Endothelial cell of umbilical vein (primary cell): ENCODE results near the gene ARHGAP42. TPM values are rescaled to one million over a fixed set of nuclear protein-coding genes. Genes with fewer than 3 reads are reported as not detected.

Source experiments
- BruUV-seq: library from RNA; stranded (reverse); fragments of 400-500 nt; replicated peaks from 2 replicates; lab custom pipeline; 2021; lab: Mats Ljungman, UMichigan
- CTCF ChIA-PET: fragments of 300-600, 350-600 bp; sonication (Branson Sonifier 250); formaldehyde crosslinking; loops from one replicate; lab custom pipeline; 2021; ENCODE audit warnings: antibody characterized with exemption, inconsistent platforms; lab: Charles Lee
- POLR2A ChIA-PET: fragments of 300-600, 350-600 bp; sonication (Branson Sonifier 250); formaldehyde crosslinking; loops from one replicate; lab custom pipeline; 2021; ENCODE audit warnings: antibody characterized with exemption, inconsistent platforms; lab: Charles Lee
- DNase-seq: peaks from one replicate; pipeline ENCODE4 v3.0.0-alpha.2; 2011; ENCODE audit warnings: low read depth, low spot score
- FAIRE-seq: peaks from 2 replicates; lab custom pipeline; 2011; peaks lifted over from hg19 to GRCh38; lab: Jason Lieb, UNC
- H2AFZ ChIP-seq: 2 replicates; pipeline ENCODE4 v1.6.0; 2012; ENCODE audit warnings: low read depth, low read length, control low read depth, inconsistent platforms
- H3K27ac ChIP-seq: 2 replicates; pipeline ENCODE4 v1.5.1; 2011; ENCODE audit warnings: low read depth, mild to moderate bottlenecking, control low read depth, low read length, moderate library complexity; ENCODE audit not compliant: insufficient read depth
- H3K27me3 ChIP-seq, 2 experiments: 2 replicates each; pipeline versions ENCODE4 v1.6.0 to v1.6.1; 2011; ENCODE audit warnings: low read length in 2 of 2, mixed read lengths in 1 of 2; ENCODE audit not compliant: control insufficient read depth in 2 of 2, insufficient read depth in 2 of 2
- H3K36me3 ChIP-seq, 2 experiments: 2 replicates in 1 of 2; 3 replicates in 1 of 2; pipeline ENCODE4 v1.5.1; 2011; ENCODE audit warnings: low read length in 2 of 2, mild to moderate bottlenecking in 1 of 2, moderate library complexity in 1 of 2; ENCODE audit not compliant: control insufficient read depth in 2 of 2, insufficient read depth in 2 of 2; ENCODE audit errors: extremely low read depth in 1 of 2
- H3K4me1 ChIP-seq: 3 replicates; pipeline ENCODE4 v1.5.1; 2011; ENCODE audit warnings: mild to moderate bottlenecking, low read length; ENCODE audit not compliant: control insufficient read depth, insufficient read depth; ENCODE audit errors: extremely low read depth
- H3K4me2 ChIP-seq: 2 replicates; pipeline ENCODE4 v1.6.1; 2011; ENCODE audit warnings: low read length, control low read depth, mixed read lengths; ENCODE audit not compliant: insufficient read depth
- H3K4me3 ChIP-seq, 3 experiments: fragments of 200-600 bp in 1 of 3; sonication (generic), shearing (Covaris generic) in 1 of 3; replicated peaks in 1 of 3; 2 replicates each; pipeline ENCODE4 v1.5.1; 2011 to 2016; ENCODE audit warnings: control low read depth in 3 of 3, low read length in 3 of 3, mild to moderate bottlenecking in 2 of 3, inconsistent platforms in 1 of 3, low read depth in 1 of 3, moderate library complexity in 1 of 3; ENCODE audit not compliant: insufficient read depth in 1 of 3
- H3K79me2 ChIP-seq: 2 replicates; pipeline ENCODE4 v1.6.0; 2012; ENCODE audit warnings: low read length, inconsistent platforms; ENCODE audit not compliant: control insufficient read depth, insufficient read depth
- H3K9ac ChIP-seq: replicated peaks from 2 replicates; pipeline ENCODE3; 2011; ENCODE audit warnings: low read length, control low read depth; ENCODE audit not compliant: insufficient read depth; ENCODE audit errors: extremely low read depth
- H3K9me1 ChIP-seq: replicated peaks from 3 replicates; pipeline ENCODE4 v1.6.0; 2011; ENCODE audit warnings: mild to moderate bottlenecking, low read length; ENCODE audit not compliant: control insufficient read depth, insufficient read depth; ENCODE audit errors: extremely low read depth
- H3K9me3 ChIP-seq: replicated peaks from 2 replicates; pipeline ENCODE4 v1.5.1; 2012; ENCODE audit warnings: low read length, inconsistent platforms; ENCODE audit not compliant: control insufficient read depth, insufficient read depth
- H4K20me1 ChIP-seq: replicated peaks from 2 replicates; pipeline ENCODE3; 2011; ENCODE audit warnings: mild to moderate bottlenecking, low read length; ENCODE audit not compliant: control insufficient read depth, insufficient read depth; ENCODE audit errors: extremely low read depth
- CTCF ChIP-seq, 2 donors: IDR thresholded peaks; 1 replicate in 1 of 2; 2 replicates in 1 of 2; pipeline ENCODE4 v1.5.1; 2011; ENCODE audit warnings: low read length in 2 of 2, mild to moderate bottlenecking in 2 of 2, moderate library complexity in 2 of 2, control low read depth in 1 of 2, inconsistent platforms in 1 of 2, low read depth in 1 of 2; ENCODE audit not compliant: insufficient read depth in 1 of 2; ENCODE audit errors: extremely low read depth in 1 of 2
- EZH2 ChIP-seq: IDR thresholded peaks from 2 replicates; pipeline ENCODE4 v1.6.1; 2012; ENCODE audit warnings: borderline replicate concordance, low read depth, mild to moderate bottlenecking, moderate library complexity, low read length, inconsistent platforms; ENCODE audit not compliant: severe bottlenecking
- FOS ChIP-seq: IDR thresholded peaks from 2 replicates; pipeline ENCODE4 v1.6.1; 2011; ENCODE audit warnings: mild to moderate bottlenecking, low read length, moderate library complexity, borderline replicate concordance; ENCODE audit not compliant: insufficient read depth
- GATA2 ChIP-seq: IDR thresholded peaks from 2 replicates; pipeline ENCODE4 v1.7.0; 2011; ENCODE audit warnings: low read depth, mild to moderate bottlenecking, moderate library complexity, mixed read lengths, low read length; ENCODE audit not compliant: insufficient read length, insufficient read depth
- JUN ChIP-seq: IDR thresholded peaks from 2 replicates; pipeline ENCODE4 v1.6.1; 2011; ENCODE audit warnings: borderline replicate concordance, low read depth; ENCODE audit not compliant: insufficient read length, insufficient read depth
- MYC ChIP-seq: IDR thresholded peaks from one replicate; pipeline ENCODE4 v1.6.1; 2011; ENCODE audit warnings: mild to moderate bottlenecking, low read depth, low read length
- POLR2A ChIP-seq: IDR thresholded peaks from 2 replicates; pipeline ENCODE4 v1.6.1; 2012; ENCODE audit warnings: low read depth, mild to moderate bottlenecking, control low read depth, low read length
- POLR2AphosphoS5 ChIP-seq: IDR thresholded peaks from 2 replicates; pipeline ENCODE4 v1.6.1; 2012; ENCODE audit warnings: low read depth, mild to moderate bottlenecking, control low read depth, low read length, moderate library complexity; ENCODE audit not compliant: insufficient read depth
- dilution Hi-C: fragments of 300-500 bp; cut with MboI; formaldehyde crosslinking; loops from one replicate; pipeline ENCODE4 v1.15.0; 2019; ENCODE audit warnings: low sequenced_read_pairs; ENCODE audit not compliant: extremely low pct_ligation_motif_present
- intact Hi-C: fragments of 100-400 bp; cut with micrococcal nuclease; formaldehyde crosslinking; loops from one replicate; pipeline ENCODE4 v1.10.0; 2022
- polyA plus RNA-seq, 4 experiments: library from polyadenylated mRNA; depleted of rRNA in 3 of 4; stranded (reverse) in 3 of 4; unstranded in 1 of 4; fragments of >200 nt; gene quantifications; 2 replicates each; pipeline versions ENCODE4 v1.2.1 to v1.2.3, GENCODE V29; 2011 to 2012; ENCODE audit warnings: missing spikeins in 1 of 4
- total RNA-seq: library from RNA; stranded (reverse); gene quantifications from 2 replicates; pipeline ENCODE4 v1.2.3, GENCODE V29; 2021
- TF ChIP-seq, protein P1 (sequence below): IDR thresholded peaks from 2 replicates; pipeline ENCODE4 v1.6.1; 2011; ENCODE audit not compliant: insufficient read depth, insufficient read length

Gene ARHGAP42
- total and polyA plus RNA-seq, 2 donors (not counting 3 experiments of a cell fraction or from before 2014, with no cell fraction given), result 1.8 to 2.4 TPM

DNA sequence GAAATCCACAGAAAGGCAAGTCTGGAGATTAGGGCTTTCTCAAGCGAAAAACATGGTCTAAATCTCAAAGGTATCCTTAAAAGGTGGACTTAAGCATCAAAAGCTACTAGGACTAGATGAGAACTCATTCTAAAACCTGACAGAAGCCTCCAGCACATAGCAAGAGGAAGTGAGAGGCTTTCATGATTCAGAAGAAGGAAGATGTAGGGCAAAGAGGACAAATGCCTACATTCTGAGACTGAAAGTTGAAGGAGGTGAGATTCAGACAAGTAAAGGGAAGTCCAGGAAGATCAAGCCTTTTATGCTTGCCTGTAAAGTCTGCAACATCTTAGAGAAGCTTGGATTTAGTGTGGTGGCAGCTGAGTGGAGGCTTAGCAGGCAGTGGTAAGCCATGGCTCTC, 343.6 kb downstream of the ARHGAP42 start:
- Histone ChIP-seq H2AFZ (no peak overlapping the region), H3K9ac (no peak overlapping the region), H3K9me3 (no peaks in the 10 kb centered on the region), H4K20me1 (no peaks in the 10 kb centered on the region), H3K9me1 (no peaks in the 10 kb centered on the region), H3K4me3 (no peak overlapping the region), H3K27me3 (no peaks in the 10 kb centered on the region), H3K36me3 (no peaks in the 10 kb centered on the region), H3K79me2 (no peaks in the 10 kb centered on the region), H3K4me2 (no peak overlapping the region), H3K4me1 (no peaks in the 10 kb centered on the region), H3K27ac (no peak overlapping the region)
- BruUV-seq, result no TSS peak
- TF ChIP-seq GATA2 (no peak), POLR2A (no peak), CTCF (IDR thresholded peaks at IDR 0.05; ENCODE audit: extremely low read depth in 1 of 2, insufficient read depth in 1 of 2, low read depth in 1 of 2, low read length in 2 of 2) (no peak), MYC (no peak), JUN (no peak), EZH2 (no peak), POLR2AphosphoS5 (no peak), FOS (no peak)
- TF ChIP-seq, protein P1, sequence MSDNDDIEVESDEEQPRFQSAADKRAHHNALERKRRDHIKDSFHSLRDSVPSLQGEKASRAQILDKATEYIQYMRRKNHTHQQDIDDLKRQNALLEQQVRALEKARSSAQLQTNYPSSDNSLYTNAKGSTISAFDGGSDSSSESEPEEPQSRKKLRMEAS, result no peak
- intact Hi-C loops (no loop called here), dilution Hi-C loops (no loop called here)
- no peak for DNase-seq
- no peak for FAIRE-seq
- CTCF ChIA-PET, result interaction anchor here (0.7 kb wide), 1 partner anchor 11 kb away, joined by 3 read pairs; no protein-coding TSS in a partner anchor
- POLR2A ChIA-PET, result no interaction called here
